Neuronal stem cell (in vitro differentiated cells): ENCODE data around the gene MTG2.

ENCODE experiments used
- DNase-seq: peaks from one replicate; pipeline ENCODE4 v3.0.0-alpha.2; 2013; ENCODE audit warnings: low spot score
- H2AFZ ChIP-seq: one replicate; pipeline ENCODE4 v1.6.1; 2013; ENCODE audit warnings: mild to moderate bottlenecking, low read length, inconsistent platforms
- H2AK5ac ChIP-seq: 2 replicates; pipeline ENCODE4 v1.6.1; 2013; ENCODE audit warnings: low read depth, mild to moderate bottlenecking, inconsistent platforms, low read length, moderate library complexity, mixed read lengths
- H2BK120ac ChIP-seq: 2 replicates; pipeline ENCODE4 v1.6.1; 2013; ENCODE audit warnings: low read depth, mild to moderate bottlenecking, inconsistent platforms, low read length, moderate library complexity, mixed read lengths
- H2BK12ac ChIP-seq: one replicate; pipeline ENCODE4 v1.6.1; 2013; ENCODE audit warnings: low read length, inconsistent platforms
- H2BK15ac ChIP-seq: 2 replicates; pipeline ENCODE4 v1.6.1; 2013; ENCODE audit warnings: mild to moderate bottlenecking, low read length, inconsistent platforms, mixed read lengths
- H2BK5ac ChIP-seq: one replicate; pipeline ENCODE4 v1.6.1; 2013; ENCODE audit warnings: inconsistent platforms, mild to moderate bottlenecking, low read length, moderate library complexity
- H3K14ac ChIP-seq: one replicate; pipeline ENCODE4 v1.6.1; 2013; ENCODE audit warnings: low read length, inconsistent platforms
- H3K18ac ChIP-seq: 2 replicates; pipeline ENCODE4 v1.6.1; 2013; ENCODE audit warnings: low read length, inconsistent platforms
- H3K23ac ChIP-seq: 2 replicates; pipeline ENCODE4 v1.6.1; 2013; ENCODE audit warnings: low read depth, mild to moderate bottlenecking, mixed read lengths, low read length, inconsistent platforms; ENCODE audit not compliant: poor library complexity
- H3K27ac ChIP-seq: replicated peaks from 3 replicates; pipeline ENCODE4 v1.5.1; 2013; ENCODE audit warnings: low read length, inconsistent platforms
- H3K27me3 ChIP-seq, 3 experiments: 2 replicates each; pipeline ENCODE4 v1.6.1; 2013; ENCODE audit warnings: low read length in 3 of 3, mild to moderate bottlenecking in 2 of 3, inconsistent platforms in 1 of 3, low read depth in 1 of 3, mixed read lengths in 1 of 3, moderate library complexity in 1 of 3; ENCODE audit not compliant: control insufficient read depth in 3 of 3, insufficient read depth in 3 of 3
- H3K36me3 ChIP-seq, 2 donors: replicated peaks in 1 of 2; 2 replicates each; pipeline ENCODE4 v1.6.1; 2013; ENCODE audit warnings: low read length in 2 of 2; ENCODE audit not compliant: control insufficient read depth in 2 of 2, insufficient read depth in 2 of 2
- H3K4ac ChIP-seq: 2 replicates; pipeline ENCODE4 v1.6.1; 2013; ENCODE audit warnings: inconsistent platforms, mild to moderate bottlenecking, low read length, moderate library complexity
- H3K4me1 ChIP-seq, 2 donors: 1 replicate in 1 of 2; 2 replicates in 1 of 2; pipeline ENCODE4 v1.6.1; 2013; ENCODE audit warnings: low read length in 2 of 2, low read depth in 1 of 2; ENCODE audit not compliant: control insufficient read depth in 2 of 2, insufficient read depth in 1 of 2
- H3K4me2 ChIP-seq: one replicate; pipeline ENCODE4 v1.6.1; 2013; ENCODE audit warnings: mild to moderate bottlenecking, low read length, inconsistent platforms; ENCODE audit not compliant: insufficient read depth, poor library complexity, severe bottlenecking
- H3K4me3 ChIP-seq, 2 donors: 2 replicates each; pipeline ENCODE4 v1.5.1; 2013; ENCODE audit warnings: low read length in 2 of 2, mild to moderate bottlenecking in 2 of 2, inconsistent platforms in 1 of 2, moderate library complexity in 1 of 2
- H3K79me1 ChIP-seq: one replicate; pipeline ENCODE4 v1.6.1; 2013; ENCODE audit warnings: low read depth, mild to moderate bottlenecking, inconsistent platforms, low read length, moderate library complexity
- H3K9ac ChIP-seq: one replicate; pipeline ENCODE4 v1.6.1; 2013; ENCODE audit warnings: mild to moderate bottlenecking, low read depth, low read length, inconsistent platforms; ENCODE audit not compliant: poor library complexity
- H3K9me3 ChIP-seq, 2 donors: replicated peaks in 1 of 2; 2 replicates each; pipeline versions ENCODE3 to v1.6.1; 2013; ENCODE audit warnings: low read length in 2 of 2, mild to moderate bottlenecking in 2 of 2, inconsistent platforms in 1 of 2, low read depth in 1 of 2, mixed read lengths in 1 of 2, moderate library complexity in 1 of 2; ENCODE audit not compliant: control insufficient read depth in 2 of 2, insufficient read depth in 1 of 2
- H4K8ac ChIP-seq: one replicate; pipeline ENCODE4 v1.6.1; 2013; ENCODE audit warnings: low read depth, mild to moderate bottlenecking, inconsistent platforms, low read length, moderate library complexity
- H4K91ac ChIP-seq: one replicate; pipeline ENCODE4 v1.6.1; 2013; ENCODE audit warnings: low read length, low read depth, mild to moderate bottlenecking, inconsistent platforms; ENCODE audit not compliant: poor library complexity
- WGBS, 2 donors: extraction: QIAGEN DNeasy Blood & Tissue Kit; methylation state at CpG; one replicate each; pipeline ENCODE4 v1.1.7; 2013; ENCODE audit warnings: missing lambda C conversion rate in 2 of 2, mixed read lengths in 1 of 2; ENCODE audit not compliant: insufficient read length in 2 of 2, insufficient replicate concordance in 1 of 2; ENCODE audit errors: extremely low coverage in 2 of 2; 5-methylcytosine and 5-hydroxymethylcytosine counted together

The MTG2 gene

GRCh38 chr20:62232770-62233645, 50.2 kb downstream of the MTG2 start:
- H3K4ac ChIP-seq = no peak overlapping the region
- H3K4me1 ChIP-seq = peaks cover 29 to 38% of the 10 kb centered on the region in 2 donors
- WGBS, 2 donors = no CpG with 5 or more reads among the region's 18 CpGs
- H3K4me2 ChIP-seq = no peak overlapping the region
- no peak overlapping the region for H3K18ac ChIP-seq
- H3K23ac ChIP-seq = peak overlapping the region; percentile 1
- no peak overlapping the region for H2BK12ac ChIP-seq
- H4K91ac ChIP-seq = no peak overlapping the region
- peaks cover 0 to 7% of the 10 kb centered on the region in 2 donors for H3K9me3 ChIP-seq
- DNase-seq = no peak
- H2BK5ac ChIP-seq = no peak overlapping the region
- peak overlapping the region; percentile 88 for H2AK5ac ChIP-seq
- H3K27me3 ChIP-seq = no peaks in the 10 kb centered on the region
- H2BK15ac ChIP-seq = no peak overlapping the region
- H3K14ac ChIP-seq = no peak overlapping the region
- H3K4me3 ChIP-seq = no peak overlapping the region
- no peak overlapping the region for H2AFZ ChIP-seq
- H4K8ac ChIP-seq = no peak overlapping the region
- no peak overlapping the region for H3K9ac ChIP-seq
- H2BK120ac ChIP-seq = no peak overlapping the region
- no peak overlapping the region for H3K27ac ChIP-seq
- no peaks in the 10 kb centered on the region for H3K79me1 ChIP-seq
- no peaks in the 10 kb centered on the region for H3K36me3 ChIP-seq

GRCh38 chr20:62233684-62234083, 50.9 kb downstream of the MTG2 start:
- Histone ChIP-seq H4K8ac (no peak overlapping the region), H3K14ac (no peak overlapping the region), H3K79me1 (no peaks in the 10 kb centered on the region), H3K23ac (no peak overlapping the region), H2BK120ac (no peak overlapping the region), H3K9me3 (peaks cover 0 to 7% of the 10 kb centered on the region in 2 donors), H3K4me3 (no peak overlapping the region), H4K91ac (no peak overlapping the region), H3K36me3 (no peaks in the 10 kb centered on the region), H2AFZ (no peak overlapping the region), H2BK12ac (no peak overlapping the region), H3K4me2 (no peak overlapping the region), H3K9ac (no peak overlapping the region), H3K27ac (no peak overlapping the region), H3K4me1 (peaks cover 27 to 37% of the 10 kb centered on the region in 2 donors), H3K27me3 (no peaks in the 10 kb centered on the region), H2BK15ac (no peak overlapping the region), H2BK5ac (no peak overlapping the region), H2AK5ac (no peak overlapping the region), H3K18ac (no peak overlapping the region), H3K4ac (no peak overlapping the region)
- DNase-seq = no peak
- no CpG with 5 or more reads among the region's 4 CpGs for WGBS, 2 donors

- Histone ChIP-seq H2AK5ac (no peak overlapping the region), H3K27me3 (no peaks in the 10 kb centered on the region), H2AFZ (peak overlapping the region; percentile 82), H3K9ac (no peak overlapping the region), H3K9me3 (peaks cover 0 to 7% of the 10 kb centered on the region in 2 donors), H3K36me3 (no peaks in the 10 kb centered on the region), H4K8ac (no peak overlapping the region), H3K79me1 (peaks cover 2% of the 10 kb centered on the region), H3K4me3 (no peak overlapping the region), H3K4me2 (no peak overlapping the region), H2BK120ac (no peak overlapping the region), H2BK5ac (peak overlapping the region; percentile 27), H3K14ac (no peak overlapping the region), H4K91ac (no peak overlapping the region), H3K4ac (no peak overlapping the region), H3K23ac (peak overlapping the region; percentile 10), H2BK12ac (no peak overlapping the region), H2BK15ac (no peak overlapping the region), H3K4me1 (peaks cover 29 to 38% of the 10 kb centered on the region in 2 donors), H3K27ac (no peak overlapping the region), H3K18ac (peak overlapping the region; percentile 63)
- WGBS, 2 donors = no CpG with 5 or more reads among the region's 5 CpGs
- DNase-seq = no peak
Measured at GRCh38 chr20:62234339-62234738, 51.5 kb downstream of the MTG2 start.

GRCh38 chr20:62235001-62235776, 52.4 kb downstream of the MTG2 start:
- no peak overlapping the region for H4K8ac ChIP-seq
- peaks cover 9% of the 10 kb centered on the region for H3K79me1 ChIP-seq
- H2AK5ac ChIP-seq = peak overlapping the region; percentile 96
- no peak overlapping the region for H4K91ac ChIP-seq
- H3K9ac ChIP-seq = no peak overlapping the region
- DNase-seq = no peak
- peak overlapping the region; percentile 18 for H3K23ac ChIP-seq
- H3K4ac ChIP-seq = no peak overlapping the region
- peaks cover 33 to 41% of the 10 kb centered on the region in 2 donors for H3K4me1 ChIP-seq
- H2BK120ac ChIP-seq = peak overlapping the region; percentile 19
- H3K27ac ChIP-seq = no peak overlapping the region
- no CpG with 5 or more reads among the region's 16 CpGs for WGBS, 2 donors
- H3K14ac ChIP-seq = peak overlapping the region; percentile 3
- H2BK5ac ChIP-seq = no peak overlapping the region
- H3K36me3 ChIP-seq = peaks cover 0 to 2% of the 10 kb centered on the region in 2 donors
- no peak overlapping the region for H3K4me3 ChIP-seq
- peak overlapping the region; percentile 59 for H2BK15ac ChIP-seq
- H3K9me3 ChIP-seq = peaks cover 0 to 3% of the 10 kb centered on the region in 2 donors
- peak overlapping the region; percentile 94 for H3K18ac ChIP-seq
- H2AFZ ChIP-seq = peak overlapping the region; percentile 82
- H3K4me2 ChIP-seq = no peak overlapping the region
- H3K27me3 ChIP-seq = no peaks in the 10 kb centered on the region
- peak overlapping the region; percentile 68 for H2BK12ac ChIP-seq
